Measurements from ENCODE around the gene ARPC1A. TPM values are rescaled to one million over a fixed set of nuclear protein-coding genes. Genes with fewer than 3 reads are reported as not detected.
A peak's percentile ranks its signal among the peaks of the same experiment; 100 is the strongest.

ARPC1A gene
- total and polyA plus RNA-seq, 5 donors = 106 to 148 (median 125) TPM

- DNase-seq (peak in 2 of 3 donors; percentile 8 to 20), ATAC-seq (no peak)
- Histone ChIP-seq H3K4me1 (ENCODE audit: control insufficient read depth, insufficient read depth, low read length) (no peaks in the 10 kb centered on the region), H3K27me3 (ENCODE audit: control insufficient read depth, insufficient read depth) (no peaks in the 10 kb centered on the region), H3K27ac (ENCODE audit: low read length) (no peak overlapping the region), H3K4me3 (ENCODE audit: low read length) (no peak overlapping the region), H3K9me3 (ENCODE audit: control insufficient read depth, low read length) (no peaks in the 10 kb centered on the region)
- WGBS = 73% methylated on average over 5 of the region's 5 CpGs
- intact Hi-C loops (cut with DNase I) = no loop called here
These were observed 73.3 kb downstream of the ARPC1A start for GRCh38 chr7:99398891-99399445.

DNA sequence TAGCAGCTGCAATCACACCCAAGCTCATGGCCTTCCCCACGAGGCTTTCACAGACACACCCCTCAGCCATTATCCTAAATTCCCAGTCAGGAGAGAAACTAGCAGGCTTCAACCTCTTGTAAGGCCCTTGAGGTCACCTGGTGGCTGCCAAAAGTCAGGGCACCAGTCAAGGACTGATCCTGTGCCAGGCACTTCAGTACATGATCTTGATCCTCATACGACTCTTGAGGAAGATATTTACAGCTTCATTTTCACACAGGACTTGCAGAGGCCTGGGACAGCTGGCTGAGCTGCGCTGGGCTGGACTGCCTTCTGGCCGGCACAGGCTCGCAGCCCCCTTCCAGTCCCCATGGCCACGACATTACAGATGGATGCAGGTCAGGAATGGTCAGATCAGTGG lies 73.9 kb downstream of the ARPC1A start:
- DNase-seq (peak in 2 of 3 donors; percentile 6 to 32), ATAC-seq (no peak)
- intact Hi-C loops (cut with DNase I) = no loop called here
- 72% methylated on average over 6 of the region's 6 CpGs for WGBS
- no peaks in the 10 kb centered on the region for H3K9me3 ChIP-seq (ENCODE audit: control insufficient read depth, low read length)
- no peaks in the 10 kb centered on the region for H3K27me3 ChIP-seq (ENCODE audit: control insufficient read depth, insufficient read depth)
- no peak overlapping the region for H3K4me3 ChIP-seq (ENCODE audit: low read length)
- H3K4me1 ChIP-seq (ENCODE audit: control insufficient read depth, insufficient read depth, low read length) = no peaks in the 10 kb centered on the region
- H3K27ac ChIP-seq (ENCODE audit: low read length) = no peak overlapping the region

DNA sequence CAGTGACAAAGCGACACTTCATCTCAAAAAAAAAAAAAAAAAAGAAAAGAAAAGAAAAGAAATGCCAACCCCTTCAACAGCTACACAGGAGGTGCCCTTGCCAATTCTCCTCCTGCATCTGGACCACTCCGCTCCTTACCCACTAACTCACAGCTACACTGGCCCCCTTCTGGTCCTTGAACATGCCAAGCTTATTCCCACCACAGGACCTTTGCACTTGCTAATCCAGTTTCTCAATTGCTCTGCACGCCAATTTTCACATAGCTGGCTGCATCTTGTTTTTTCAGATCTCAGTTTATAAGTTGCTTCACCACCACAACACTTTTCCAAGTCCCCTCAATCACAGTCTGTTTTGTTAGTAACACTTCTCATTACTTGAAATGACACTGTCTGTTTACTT lies 77.2 kb downstream of the ARPC1A start:
- DNase-seq (no peak), ATAC-seq (no peak)
- intact Hi-C loops (cut with DNase I) = no loop called here
- Histone ChIP-seq H3K27me3 (ENCODE audit: control insufficient read depth, insufficient read depth) (no peaks in the 10 kb centered on the region), H3K9me3 (ENCODE audit: control insufficient read depth, low read length) (no peaks in the 10 kb centered on the region), H3K4me3 (ENCODE audit: low read length) (no peak overlapping the region), H3K4me1 (ENCODE audit: control insufficient read depth, insufficient read depth, low read length) (peaks cover 3% of the 10 kb centered on the region), H3K27ac (ENCODE audit: low read length) (no peak overlapping the region)
- 98% methylated on average over 3 of the region's 3 CpGs for WGBS

DNA sequence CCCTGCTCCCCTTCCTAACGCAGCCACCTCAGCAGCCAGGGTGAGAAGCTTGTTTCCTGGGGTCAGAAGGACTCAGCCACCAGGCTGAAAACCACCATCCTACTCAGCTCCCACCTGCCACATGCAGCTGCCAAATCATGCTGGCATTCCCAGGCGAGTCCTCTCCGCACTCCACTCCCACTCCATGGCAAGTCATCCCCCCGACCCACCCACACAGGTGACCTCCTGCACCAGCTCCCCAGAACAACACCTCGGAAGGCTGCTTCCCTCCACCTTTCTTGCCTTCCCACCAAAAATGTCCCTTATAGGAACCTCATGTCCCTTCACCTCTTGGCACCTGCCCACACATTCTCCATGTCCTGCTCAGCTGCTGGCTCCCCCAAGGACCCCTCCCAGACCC lies 78.1 kb downstream of the ARPC1A start:
- H3K27me3 ChIP-seq (ENCODE audit: control insufficient read depth, insufficient read depth) = no peaks in the 10 kb centered on the region
- no peak overlapping the region for H3K4me3 ChIP-seq (ENCODE audit: low read length)
- no peak overlapping the region for H3K27ac ChIP-seq (ENCODE audit: low read length)
- H3K9me3 ChIP-seq (ENCODE audit: control insufficient read depth, low read length) = no peaks in the 10 kb centered on the region
- WGBS = 93% methylated on average over 5 of the region's 5 CpGs
- peaks cover 3% of the 10 kb centered on the region for H3K4me1 ChIP-seq (ENCODE audit: control insufficient read depth, insufficient read depth, low read length)
- ATAC-seq (no peak), DNase-seq (peak in 2 of 3 donors; percentile 33 to 35)
- intact Hi-C loops (cut with DNase I) = no loop called here

GRCh38 chr7:99404235-99404976 lies 78.7 kb downstream of the ARPC1A start:
- 78% methylated on average over 18 of the region's 18 CpGs for WGBS
- DNase-seq = peak in 2 of 3 donors; percentile 58 to 67

DNA sequence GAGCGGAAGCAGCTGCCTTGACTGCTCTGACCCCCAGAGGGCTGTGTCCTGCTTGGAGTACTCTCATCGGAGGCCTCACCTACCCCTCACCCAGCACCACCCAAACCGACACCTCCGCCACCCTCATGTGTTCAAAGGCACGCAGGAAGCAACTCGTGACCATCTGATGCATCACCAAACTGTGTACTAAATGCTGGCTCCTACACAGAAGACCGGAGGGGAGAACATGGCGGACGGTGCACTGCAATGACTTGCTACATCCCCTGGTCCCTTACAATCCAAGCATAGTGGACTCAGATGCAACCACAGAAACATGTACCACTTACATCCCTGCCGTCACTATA lies 79.3 kb downstream of the ARPC1A start:
- Histone ChIP-seq H3K27ac (ENCODE audit: low read length) (no peak overlapping the region), H3K4me1 (ENCODE audit: control insufficient read depth, insufficient read depth, low read length) (peaks cover 6% of the 10 kb centered on the region), H3K27me3 (ENCODE audit: control insufficient read depth, insufficient read depth) (no peaks in the 10 kb centered on the region), H3K4me3 (ENCODE audit: low read length) (no peak overlapping the region), H3K9me3 (ENCODE audit: control insufficient read depth, low read length) (no peaks in the 10 kb centered on the region)
- DNase-seq (peak in 2 of 3 donors; percentile 41 to 51), ATAC-seq (no peak)
- intact Hi-C loops (cut with DNase I) = no loop called here
- WGBS = 93% methylated on average over 10 of the region's 10 CpGs

More at GRCh38 chr7:99404235-99404976, 78.7 kb downstream of the ARPC1A start:
- intact Hi-C loops (cut with DNase I) = no loop called here
- H3K4me1 ChIP-seq (ENCODE audit: control insufficient read depth, insufficient read depth, low read length) = peaks cover 3% of the 10 kb centered on the region
- H3K27me3 ChIP-seq (ENCODE audit: control insufficient read depth, insufficient read depth) = no peaks in the 10 kb centered on the region
- no peak overlapping the region for H3K27ac ChIP-seq (ENCODE audit: low read length)
- no peak overlapping the region for H3K4me3 ChIP-seq (ENCODE audit: low read length)
- H3K9me3 ChIP-seq (ENCODE audit: control insufficient read depth, low read length) = no peaks in the 10 kb centered on the region
- no peak for ATAC-seq

GRCh38 chr7:99406557-99406956 lies 80.9 kb downstream of the ARPC1A start:
- H3K27me3 ChIP-seq (ENCODE audit: control insufficient read depth, insufficient read depth) = no peaks in the 10 kb centered on the region
- no peak overlapping the region for H3K27ac ChIP-seq (ENCODE audit: low read length)
- intact Hi-C loops (cut with DNase I) = no loop called here
- peaks cover 7% of the 10 kb centered on the region for H3K4me1 ChIP-seq (ENCODE audit: control insufficient read depth, insufficient read depth, low read length)
- peak in 1 of 3 donors; percentile 4 for DNase-seq
- WGBS = 66% methylated on average over 1 of the region's 1 CpG
- H3K9me3 ChIP-seq (ENCODE audit: control insufficient read depth, low read length) = no peaks in the 10 kb centered on the region
- no peak for ATAC-seq
- no peak overlapping the region for H3K4me3 ChIP-seq (ENCODE audit: low read length)

- H3K4me1 ChIP-seq (ENCODE audit: control insufficient read depth, insufficient read depth, low read length) = peaks cover 7% of the 10 kb centered on the region
- H3K4me3 ChIP-seq (ENCODE audit: low read length) = peak overlapping the region; percentile 97
- WGBS = under 1% methylated on average over 28 of the region's 28 CpGs
- H3K27me3 ChIP-seq (ENCODE audit: control insufficient read depth, insufficient read depth) = no peaks in the 10 kb centered on the region
- peak overlapping the region; percentile 99 for H3K27ac ChIP-seq (ENCODE audit: low read length)
- DNase-seq (peak; percentile 71 to 79 (median 75)), ATAC-seq (peak; percentile 8 to 71)
- no peaks in the 10 kb centered on the region for H3K9me3 ChIP-seq (ENCODE audit: control insufficient read depth, low read length)
- intact Hi-C loops (cut with DNase I) = no loop called here
These were observed 82.2 kb downstream of the ARPC1A start for GRCh38 chr7:99407872-99408378.

GRCh38 chr7:99408379-99409191 lies 82.9 kb downstream of the ARPC1A start, which contains the start of the genes BUD31 and PDAP1:
BUD31 (plus strand) TSS chr7:99408969; CDS start chr7:99411093, 2,124 bp downstream.
PDAP1 (minus strand) TSS chr7:99408597; CDS start chr7:99408548, 49 bp downstream.
- WGBS = under 1% methylated on average over 72 of the region's 72 CpGs
- DNase-seq = peak; percentile 96 to 98 (median 97)
- ATAC-seq = peak; percentile 95 to 96
- peaks cover 7% of the 10 kb centered on the region for H3K4me1 ChIP-seq (ENCODE audit: control insufficient read depth, insufficient read depth, low read length)
- H3K27ac ChIP-seq (ENCODE audit: low read length) = peak within 1 kb of the TSS; percentile 99
- no peaks in the 10 kb centered on the region for H3K9me3 ChIP-seq (ENCODE audit: control insufficient read depth, low read length)
- H3K27me3 ChIP-seq (ENCODE audit: control insufficient read depth, insufficient read depth) = no peaks in the 10 kb centered on the region
- peak within 1 kb of the TSS; percentile 97 for H3K4me3 ChIP-seq (ENCODE audit: low read length)
- intact Hi-C loops (cut with DNase I) = no loop called here

DNA sequence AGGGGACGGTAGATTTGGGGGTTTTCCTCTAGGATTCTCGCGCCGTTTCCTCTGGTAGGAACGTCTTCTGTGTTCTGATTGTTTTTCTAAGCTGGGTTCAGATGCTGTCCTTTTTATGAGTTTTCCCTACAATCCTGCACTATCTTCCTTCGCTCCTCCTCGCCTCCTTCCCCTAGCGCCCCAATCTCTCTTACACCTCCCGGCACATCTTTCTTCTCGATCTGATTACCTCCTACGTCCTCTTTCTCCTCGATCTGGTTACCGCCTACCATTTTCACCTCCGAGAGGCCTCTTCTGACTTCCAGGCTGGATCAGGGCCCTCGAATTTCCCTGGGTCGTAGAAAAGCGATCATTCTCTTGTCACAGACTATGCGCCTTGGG lies 83.5 kb downstream of the ARPC1A start:
- peak overlapping the region; percentile 99 for H3K27ac ChIP-seq (ENCODE audit: low read length)
- H3K9me3 ChIP-seq (ENCODE audit: control insufficient read depth, low read length) = no peaks in the 10 kb centered on the region
- DNase-seq = peak in 2 of 3 donors; percentile 6 to 33
- ATAC-seq = no peak
- no peaks in the 10 kb centered on the region for H3K27me3 ChIP-seq (ENCODE audit: control insufficient read depth, insufficient read depth)
- H3K4me1 ChIP-seq (ENCODE audit: control insufficient read depth, insufficient read depth, low read length) = peaks cover 7% of the 10 kb centered on the region
- intact Hi-C loops (cut with DNase I) = no loop called here
- peak overlapping the region; percentile 97 for H3K4me3 ChIP-seq (ENCODE audit: low read length)
- 0% methylated on average over 18 of the region's 18 CpGs for WGBS

GRCh38 chr7:99409806-99410205 lies 84.1 kb downstream of the ARPC1A start:
- H3K4me1 ChIP-seq (ENCODE audit: control insufficient read depth, insufficient read depth, low read length) = peaks cover 7% of the 10 kb centered on the region
- no peaks in the 10 kb centered on the region for H3K27me3 ChIP-seq (ENCODE audit: control insufficient read depth, insufficient read depth)
- no peak overlapping the region for H3K27ac ChIP-seq (ENCODE audit: low read length)
- ATAC-seq = no peak
- H3K4me3 ChIP-seq (ENCODE audit: low read length) = peak overlapping the region; percentile 97
- no peak for DNase-seq
- WGBS = 45% methylated on average over 3 of the region's 3 CpGs
- no peaks in the 10 kb centered on the region for H3K9me3 ChIP-seq (ENCODE audit: control insufficient read depth, low read length)
- intact Hi-C loops (cut with DNase I) = no loop called here
